Activated CD4-positive, alpha-beta T cell treated with anti-CD3 and anti-CD28 coated beads, Interleukin-2, amount 10 ng/mL, durations not matched to agents 7 days and 5 days (primary cell): ENCODE measurements around the gene TEX48. TPM values are rescaled to one million over a fixed set of nuclear protein-coding genes. Genes with fewer than 3 reads are reported as not detected.

Source experiments
- CTCF ChIA-PET: fragments of 350-600 bp; sonication (Branson Sonifier 250); formaldehyde crosslinking; loops from one replicate; lab custom pipeline; 2021; ENCODE audit warnings: antibody characterized with exemption; lab: Charles Lee
- POLR2A ChIA-PET: fragments of 350-600 bp; sonication (Branson Sonifier 250); formaldehyde crosslinking; loops from one replicate; lab custom pipeline; 2021; ENCODE audit warnings: antibody characterized with exemption; lab: Charles Lee
- DNase-seq: peaks from one replicate; pipeline ENCODE4 v3.0.0-alpha.2; 2020
- H3K27ac Mint-ChIP-seq: one replicate; pipeline ENCODE4 v1.8.0; 2021; ENCODE audit warnings: mild to moderate bottlenecking, moderate library complexity, mixed read lengths
- H3K27me3 Mint-ChIP-seq: one replicate; pipeline ENCODE4 v1.8.0; 2021; ENCODE audit warnings: mixed read lengths
- H3K36me3 Mint-ChIP-seq: one replicate; pipeline ENCODE4 v1.8.0; 2021; ENCODE audit warnings: low read depth, mixed read lengths
- H3K4me1 Mint-ChIP-seq: one replicate; pipeline ENCODE4 v1.8.0; 2021; ENCODE audit warnings: mixed read lengths
- H3K4me3 Mint-ChIP-seq: one replicate; pipeline ENCODE4 v1.8.0; 2021; ENCODE audit warnings: mild to moderate bottlenecking, moderate library complexity, mixed read lengths
- H3K9me3 Mint-ChIP-seq: one replicate; pipeline ENCODE4 v1.8.0; 2021; ENCODE audit warnings: mixed read lengths
- total RNA-seq, 2 experiments: library from RNA; stranded (reverse); gene quantifications; one replicate each; pipeline ENCODE4 v1.2.3, GENCODE V29; 2021

The TEX48 gene
- total RNA-seq, 2 experiments from 2014 or later = 0.83 to 0.97 TPM

DNA sequence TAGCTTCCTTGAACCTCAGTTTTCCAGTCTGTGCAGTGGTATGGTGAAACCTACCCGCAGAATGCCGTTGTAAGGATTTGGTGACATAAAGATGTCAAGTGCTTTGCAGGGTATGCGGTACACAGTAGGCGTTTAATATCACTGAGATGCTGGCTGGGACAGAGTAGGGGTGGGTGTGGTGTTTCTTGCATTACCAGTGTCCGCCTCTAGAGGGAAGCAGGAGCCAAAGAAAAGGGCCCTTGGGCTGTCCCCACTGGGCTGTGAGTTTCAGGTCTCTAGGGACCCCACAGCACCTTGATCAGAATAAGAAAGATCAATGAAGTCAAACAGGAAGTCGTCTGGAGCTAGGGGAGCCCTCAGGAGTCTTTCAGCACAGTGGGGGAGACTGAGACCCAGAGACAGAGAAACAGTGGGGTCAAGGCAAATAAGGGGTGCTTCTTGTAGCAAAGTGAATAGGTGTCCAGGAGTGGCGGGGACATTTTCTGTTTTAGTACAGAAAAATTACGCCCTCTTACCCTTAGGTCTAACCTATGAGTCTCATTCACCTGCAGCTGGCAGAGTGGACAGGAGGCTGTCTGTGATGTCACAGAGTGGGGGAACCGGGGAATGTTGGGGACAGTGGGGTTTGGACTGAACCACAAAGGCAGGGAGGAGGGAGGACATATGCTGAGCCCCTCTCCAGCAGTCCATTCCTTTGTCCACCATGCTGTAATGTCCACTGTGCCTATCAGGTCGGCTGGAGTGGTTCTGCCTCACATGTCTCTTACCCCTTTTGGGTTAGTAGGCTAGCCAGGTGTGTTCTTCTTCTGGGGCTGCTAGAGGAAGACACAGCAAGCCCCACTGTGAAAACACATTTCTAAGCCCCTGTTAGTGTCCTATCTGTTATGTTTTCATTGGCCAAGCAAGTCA lies 19.7 kb downstream of the TEX48 start:
- no peaks in the 10 kb centered on the region for H3K9me3 Mint-ChIP-seq
- H3K27ac Mint-ChIP-seq = no peak overlapping the region
- H3K4me1 Mint-ChIP-seq = peaks cover 4% of the 10 kb centered on the region
- no peaks in the 10 kb centered on the region for H3K36me3 Mint-ChIP-seq
- H3K4me3 Mint-ChIP-seq = no peak overlapping the region
- ChIA-PET POLR2A (no interaction called here), CTCF (interaction anchor here (0.6 to 1.5 kb wide), 6 partner anchors 9 to 353 kb away, joined by 3 to 4 read pairs (median 4); no protein-coding TSS in a partner anchor)
- H3K27me3 Mint-ChIP-seq = peaks cover 10% of the 10 kb centered on the region
- DNase-seq = peak; percentile 75

DNA sequence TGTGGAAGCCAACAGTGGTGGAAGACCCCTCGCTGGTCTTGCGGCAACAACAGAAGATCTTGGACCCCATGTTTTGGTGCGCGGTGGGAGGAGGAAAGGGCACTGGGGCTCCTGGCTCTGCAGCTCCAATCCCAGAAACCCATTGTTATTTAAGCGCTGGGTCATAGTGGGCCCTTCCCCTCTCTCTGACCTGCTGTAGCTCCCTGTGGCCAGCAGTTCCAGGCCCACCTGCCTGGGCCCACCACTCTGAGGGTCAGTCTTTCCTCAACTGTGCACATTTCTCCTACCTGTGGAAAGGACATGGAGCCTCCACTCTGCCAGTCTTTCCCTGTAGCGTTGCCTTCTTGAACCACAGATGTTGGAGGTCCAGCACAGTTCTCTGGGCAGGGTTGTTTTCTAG lies 24.3 kb downstream of the TEX48 start, which contains the start of gene TEX53:
TSS of gene TEX53 (minus strand) at position 101 of the 400 bp plus-strand sequence. CDS start at position 70, 31 bp downstream.
- Mint-ChIP-seq H3K9me3 (no peaks in the 10 kb centered on the region), H3K4me3 (no peak within 1 kb of the TSS), H3K36me3 (no peaks in the 10 kb centered on the region), H3K27ac (no peak within 1 kb of the TSS), H3K27me3 (peaks cover under 1% of the 10 kb centered on the region), H3K4me1 (peaks cover 17% of the 10 kb centered on the region)
- CTCF ChIA-PET = interaction anchor here (0.6 to 1.8 kb wide), 5 partner anchors 23 to 254 kb away, joined by 3 to 6 read pairs (median 5); no protein-coding TSS in a partner anchor
- POLR2A ChIA-PET = no interaction called here
- DNase-seq = no peak

DNA sequence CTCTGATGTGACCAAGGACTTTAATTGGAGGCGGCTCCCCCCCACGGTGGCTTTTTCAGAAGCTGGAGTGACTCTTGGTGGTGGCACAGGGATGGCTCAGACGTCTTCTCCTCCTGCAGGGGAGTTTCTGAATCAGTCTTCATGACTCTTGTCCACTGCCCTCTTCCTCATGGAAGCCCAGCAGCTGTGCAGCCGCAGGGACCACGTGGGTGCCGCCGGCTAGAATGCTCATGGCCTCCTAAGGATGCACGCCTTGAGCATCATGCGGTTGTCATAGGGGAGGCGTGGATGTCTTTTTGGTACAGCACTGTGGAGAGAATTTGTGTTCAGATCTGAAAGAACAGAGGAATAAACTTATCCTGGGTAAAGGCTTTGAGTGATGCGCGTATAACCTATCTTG lies 25.7 kb downstream of the TEX48 start:
- Mint-ChIP-seq H3K9me3 (no peaks in the 10 kb centered on the region), H3K4me1 (peaks cover 24% of the 10 kb centered on the region), H3K36me3 (peaks cover 2% of the 10 kb centered on the region), H3K27ac (no peak overlapping the region), H3K4me3 (no peak overlapping the region), H3K27me3 (no peaks in the 10 kb centered on the region)
- ChIA-PET CTCF (interaction anchor here (0.6 to 6.1 kb wide), 5 partner anchors 24 to 306 kb away, joined by 3 to 80 read pairs (median 5); no protein-coding TSS in a partner anchor), POLR2A (interaction anchor here (0.6 kb wide), 1 partner anchor 385 kb away, joined by 3 read pairs; no protein-coding TSS in a partner anchor)
- no peak for DNase-seq

DNA sequence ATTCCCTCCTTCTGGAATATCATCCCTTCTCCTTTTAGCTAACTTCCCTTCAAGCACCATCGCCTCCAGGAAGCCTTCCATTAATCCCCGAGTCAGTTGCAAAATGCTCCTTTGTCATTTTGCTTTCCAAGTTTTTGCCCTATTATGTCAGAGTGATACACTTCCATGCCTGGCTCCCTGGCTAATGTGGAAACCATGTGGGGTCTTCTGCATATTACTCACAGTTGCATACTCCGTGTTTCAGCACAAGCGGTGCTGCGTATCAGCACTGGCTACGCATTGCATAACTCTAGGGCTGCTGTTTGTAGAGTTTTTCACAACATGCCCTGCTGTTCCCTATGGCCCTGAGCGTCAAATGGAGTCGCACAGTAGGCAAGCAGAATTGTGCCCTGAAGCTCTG lies 26.3 kb downstream of the TEX48 start:
- Mint-ChIP-seq H3K36me3 (peaks cover 2% of the 10 kb centered on the region), H3K4me3 (no peak overlapping the region), H3K27me3 (no peaks in the 10 kb centered on the region), H3K9me3 (no peaks in the 10 kb centered on the region), H3K4me1 (peaks cover 24% of the 10 kb centered on the region), H3K27ac (no peak overlapping the region)
- DNase-seq = no peak
- ChIA-PET CTCF (interaction anchor here (0.9 to 6.1 kb wide), 4 partner anchors 10 to 251 kb away, joined by 3 to 80 read pairs (median 6); no protein-coding TSS in a partner anchor), POLR2A (no interaction called here)

DNA sequence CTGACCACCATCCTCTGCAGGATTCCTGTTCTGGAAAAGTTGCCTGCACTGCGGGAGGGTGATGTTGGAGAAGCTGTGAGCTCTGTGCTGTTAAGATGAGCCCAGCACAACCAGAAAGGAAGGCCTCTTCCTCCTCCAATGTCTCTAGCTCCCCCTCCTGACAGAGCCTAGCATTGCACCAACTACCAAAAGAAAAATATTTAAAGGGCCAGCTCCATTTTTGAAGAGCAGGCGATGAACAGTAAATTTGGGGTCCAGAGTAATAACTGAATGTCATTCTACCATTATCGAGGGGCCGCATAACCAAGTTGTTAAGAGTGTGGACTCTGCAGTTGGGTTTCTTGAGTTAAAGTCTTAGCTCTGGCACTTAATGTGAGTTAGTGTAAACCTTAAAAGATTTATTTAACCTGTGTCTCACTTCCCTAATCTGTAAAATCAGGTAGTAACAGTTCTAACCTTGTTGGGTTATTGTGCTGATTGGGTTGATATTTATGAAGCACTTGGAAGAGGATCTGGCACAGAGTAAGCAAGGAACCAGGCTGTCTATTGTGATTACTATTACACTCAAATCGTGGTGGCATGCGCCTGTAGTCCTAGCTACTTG lies 28.3 kb downstream of the TEX48 start:
- Mint-ChIP-seq H3K4me3 (no peak overlapping the region), H3K9me3 (no peaks in the 10 kb centered on the region), H3K36me3 (peaks cover 4% of the 10 kb centered on the region), H3K4me1 (peaks cover 24% of the 10 kb centered on the region), H3K27ac (peak overlapping the region; percentile 43), H3K27me3 (no peaks in the 10 kb centered on the region)
- CTCF ChIA-PET = interaction anchor here (0.6 to 6.1 kb wide), 61 partner anchors 8 to 361 kb away, joined by 3 to 80 read pairs (median 4); partner anchors contain the start of genes AKNA, ATP6V1G1 and WHRN
- peak; percentile 91 for DNase-seq
- POLR2A ChIA-PET = interaction anchor here (0.7 to 1.4 kb wide), 6 partner anchors 49 to 248 kb away, joined by 3 to 5 read pairs (median 4); no protein-coding TSS in a partner anchor

DNA sequence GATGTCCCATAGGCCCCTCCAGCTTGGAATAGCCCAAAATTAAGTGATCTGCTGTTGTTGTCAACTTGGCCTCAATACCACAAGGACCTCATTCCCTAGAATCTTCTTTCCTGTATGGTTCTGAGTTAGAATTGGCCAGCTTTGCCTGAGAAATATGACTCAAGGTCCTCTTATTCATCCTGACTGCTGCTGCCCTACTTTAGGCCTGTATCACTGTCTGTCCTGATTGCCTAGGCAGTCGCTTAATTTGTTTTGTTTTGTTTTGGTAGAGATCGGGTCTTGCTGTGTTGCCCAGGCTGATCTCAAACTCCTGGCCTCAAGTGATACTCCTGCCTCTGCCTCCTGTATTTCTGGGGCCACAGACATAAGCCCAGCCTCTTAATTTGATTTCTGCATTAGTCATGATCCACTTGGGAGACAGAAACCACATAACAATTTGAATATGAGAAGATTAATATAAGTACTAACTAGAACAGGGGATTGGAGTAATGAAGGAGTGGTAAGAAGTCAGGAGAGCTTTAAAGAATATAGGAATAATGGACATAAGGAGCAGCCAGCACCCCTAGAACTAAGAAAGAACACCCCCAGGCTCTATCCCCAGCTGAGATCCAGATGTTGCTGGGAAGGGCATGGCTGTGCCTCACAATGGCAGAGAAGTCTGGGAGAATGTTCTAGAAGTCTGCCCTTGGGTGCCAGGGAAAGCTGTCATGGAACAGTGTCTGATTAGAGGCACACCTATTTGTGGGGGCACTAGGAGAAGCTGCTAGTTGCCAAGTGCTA lies 29.0 kb downstream of the TEX48 start:
- CTCF ChIA-PET = interaction anchor here (0.7 to 6.1 kb wide), 62 partner anchors 9 to 361 kb away, joined by 3 to 80 read pairs (median 4); partner anchors contain the start of genes AKNA, ATP6V1G1 and WHRN
- POLR2A ChIA-PET = interaction anchor here (0.7 to 1.4 kb wide), 6 partner anchors 48 to 247 kb away, joined by 3 to 5 read pairs (median 4); no protein-coding TSS in a partner anchor
- Mint-ChIP-seq H3K27ac (peak overlapping the region; percentile 81), H3K27me3 (no peaks in the 10 kb centered on the region), H3K9me3 (no peaks in the 10 kb centered on the region), H3K4me3 (no peak overlapping the region), H3K36me3 (peaks cover 11% of the 10 kb centered on the region), H3K4me1 (peaks cover 24% of the 10 kb centered on the region)
- DNase-seq = no peak

DNA sequence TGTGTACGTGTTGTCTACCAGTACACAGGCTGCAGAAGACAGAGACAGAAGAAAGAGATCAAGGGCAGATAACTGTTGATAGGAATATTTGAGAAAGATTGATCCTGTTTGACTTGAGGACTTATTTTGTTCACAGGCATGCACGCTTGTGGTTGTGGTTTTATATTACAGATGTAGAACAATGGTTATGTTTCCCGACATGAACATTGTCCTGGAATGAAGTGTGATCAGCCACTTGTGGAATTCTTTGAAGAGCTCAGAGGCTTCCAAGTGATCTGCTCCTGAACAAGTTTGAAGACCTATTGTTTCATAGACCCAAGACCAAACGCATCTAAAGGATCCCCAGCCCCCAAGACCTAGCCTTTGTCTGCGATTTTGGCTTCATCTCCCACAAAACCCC lies 38.1 kb downstream of the TEX48 start:
- no peak for DNase-seq
- ChIA-PET CTCF (interaction anchor here (0.6 to 3.9 kb wide), 2 partner anchors 9 to 13 kb away, joined by 3 to 25 read pairs; no protein-coding TSS in a partner anchor), POLR2A (no interaction called here)
- H3K27me3 Mint-ChIP-seq = no peaks in the 10 kb centered on the region
- H3K36me3 Mint-ChIP-seq = peaks cover 70% of the 10 kb centered on the region
- H3K9me3 Mint-ChIP-seq = peaks cover 5% of the 10 kb centered on the region
- H3K4me1 Mint-ChIP-seq = peaks cover 2% of the 10 kb centered on the region
- H3K27ac Mint-ChIP-seq = no peak overlapping the region
- H3K4me3 Mint-ChIP-seq = no peak overlapping the region

DNA sequence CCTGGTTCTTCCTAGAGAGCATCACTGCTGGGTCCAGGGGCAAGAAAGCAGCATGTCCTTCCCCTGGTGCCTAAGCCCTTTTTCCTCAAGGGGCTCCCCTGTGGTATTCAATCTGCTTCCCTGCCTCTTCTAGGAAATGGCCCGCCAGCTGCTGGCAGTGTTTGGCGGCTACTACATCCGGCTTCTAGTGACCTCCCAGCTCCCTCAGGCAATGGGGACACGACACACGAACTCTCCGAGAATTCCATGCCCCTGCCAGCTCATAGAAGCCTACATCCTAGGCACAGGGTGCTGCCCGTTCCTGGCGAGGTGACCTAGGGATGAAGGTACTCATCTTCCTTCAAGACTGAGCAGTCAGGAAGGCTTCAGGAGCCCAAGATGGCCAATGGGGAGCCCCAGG lies 39.0 kb downstream of the TEX48 start:
- Mint-ChIP-seq H3K27ac (no peak overlapping the region), H3K36me3 (peaks cover 70% of the 10 kb centered on the region), H3K4me1 (peaks cover 2% of the 10 kb centered on the region), H3K9me3 (peaks cover 5% of the 10 kb centered on the region), H3K27me3 (no peaks in the 10 kb centered on the region), H3K4me3 (no peak overlapping the region)
- DNase-seq = no peak
- CTCF ChIA-PET = interaction anchor here (1.1 to 3.9 kb wide), 3 partner anchors 10 to 19 kb away, joined by 3 to 25 read pairs (median 3); no protein-coding TSS in a partner anchor
- POLR2A ChIA-PET = no interaction called here

DNA sequence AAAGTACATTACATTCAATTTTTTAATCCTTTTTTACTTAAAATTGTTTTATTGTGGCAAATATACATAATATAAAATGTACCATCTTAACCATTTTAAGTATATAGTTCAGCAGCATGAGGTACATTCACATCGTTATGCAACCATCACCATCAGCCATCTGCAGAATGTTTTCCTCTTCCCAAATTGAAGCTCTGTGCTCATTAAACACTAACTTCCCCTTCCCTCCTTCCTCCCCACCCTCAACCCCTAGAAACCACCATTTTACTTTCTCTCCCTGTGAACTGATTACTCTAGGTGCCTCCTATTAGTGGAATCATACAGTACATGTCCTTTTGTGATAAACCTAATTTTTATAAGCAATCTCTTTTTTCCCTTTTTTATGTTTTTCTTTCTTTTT lies 40.0 kb downstream of the TEX48 start:
- no peak overlapping the region for H3K4me3 Mint-ChIP-seq
- DNase-seq = no peak
- ChIA-PET POLR2A (no interaction called here), CTCF (interaction anchor here (0.7 to 3.9 kb wide), 3 partner anchors 11 to 362 kb away, joined by 3 to 25 read pairs (median 3); no protein-coding TSS in a partner anchor)
- H3K4me1 Mint-ChIP-seq = peaks cover 2% of the 10 kb centered on the region
- peaks cover 2% of the 10 kb centered on the region for H3K9me3 Mint-ChIP-seq
- no peak overlapping the region for H3K27ac Mint-ChIP-seq
- H3K36me3 Mint-ChIP-seq = peaks cover 70% of the 10 kb centered on the region
- no peaks in the 10 kb centered on the region for H3K27me3 Mint-ChIP-seq

DNA sequence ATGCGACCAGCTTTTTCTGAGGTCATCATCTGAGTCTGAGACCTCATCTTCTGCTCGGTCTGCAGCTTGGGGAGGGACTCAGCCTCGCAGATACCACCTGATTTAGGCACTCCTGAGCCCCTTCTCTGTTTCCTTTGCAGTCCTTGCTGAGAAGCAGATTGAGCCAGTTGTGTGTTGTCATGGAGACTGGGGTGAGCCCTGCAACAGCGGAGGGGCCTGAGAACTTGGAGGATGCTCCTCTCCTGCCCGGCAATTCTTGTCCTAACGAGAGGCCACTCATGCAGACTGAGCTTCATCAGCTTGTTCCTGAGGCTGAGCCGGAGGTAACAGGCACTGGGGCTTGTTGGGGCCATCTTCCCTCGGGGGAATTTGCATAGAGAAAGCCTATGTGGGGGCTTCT lies 43.6 kb downstream of the TEX48 start:
- H3K4me1 Mint-ChIP-seq = peaks cover 2% of the 10 kb centered on the region
- H3K4me3 Mint-ChIP-seq = no peak overlapping the region
- DNase-seq = no peak
- H3K27ac Mint-ChIP-seq = no peak overlapping the region
- H3K27me3 Mint-ChIP-seq = no peaks in the 10 kb centered on the region
- H3K9me3 Mint-ChIP-seq = no peaks in the 10 kb centered on the region
- ChIA-PET CTCF (interaction anchor here (0.9 to 1.2 kb wide), 2 partner anchors 8 to 45 kb away, joined by 4 read pairs; no protein-coding TSS in a partner anchor), POLR2A (no interaction called here)
- peaks cover 55% of the 10 kb centered on the region for H3K36me3 Mint-ChIP-seq

DNA sequence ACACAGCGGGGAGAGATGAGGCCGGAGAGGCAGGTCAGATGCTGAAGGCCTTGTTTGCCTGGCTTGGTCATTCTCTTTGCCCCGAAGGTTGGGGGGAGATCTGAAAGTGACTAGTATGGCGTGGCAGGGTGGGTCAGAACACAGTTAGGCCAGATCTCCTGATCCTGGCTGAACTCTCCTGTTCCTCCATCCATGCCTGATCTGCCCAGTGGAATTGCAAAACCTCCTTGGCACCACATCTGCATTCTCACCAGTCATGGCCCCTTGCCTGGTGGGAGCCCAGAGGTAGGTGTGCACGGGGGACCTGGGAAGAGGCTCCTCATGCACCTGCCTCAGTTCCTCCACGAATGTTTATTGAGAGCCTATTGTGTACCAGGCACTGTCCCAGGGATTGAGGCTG lies 47.6 kb downstream of the TEX48 start:
- no peak for DNase-seq
- Mint-ChIP-seq H3K4me3 (no peak overlapping the region), H3K36me3 (peaks cover 49% of the 10 kb centered on the region), H3K4me1 (no peaks in the 10 kb centered on the region), H3K27ac (no peak overlapping the region), H3K9me3 (no peaks in the 10 kb centered on the region), H3K27me3 (no peaks in the 10 kb centered on the region)
- ChIA-PET CTCF (no interaction called here), POLR2A (no interaction called here)
